Embryonic facial prominence (tissue), 1 donor: Measurements from ENCODE around the gene MKLN1.

Source experiments
- DNase-seq: peaks from one replicate; pipeline ENCODE4 v3.0.0-alpha.2; 2016; ENCODE audit errors: extremely low spot score

MKLN1 gene

DNA sequence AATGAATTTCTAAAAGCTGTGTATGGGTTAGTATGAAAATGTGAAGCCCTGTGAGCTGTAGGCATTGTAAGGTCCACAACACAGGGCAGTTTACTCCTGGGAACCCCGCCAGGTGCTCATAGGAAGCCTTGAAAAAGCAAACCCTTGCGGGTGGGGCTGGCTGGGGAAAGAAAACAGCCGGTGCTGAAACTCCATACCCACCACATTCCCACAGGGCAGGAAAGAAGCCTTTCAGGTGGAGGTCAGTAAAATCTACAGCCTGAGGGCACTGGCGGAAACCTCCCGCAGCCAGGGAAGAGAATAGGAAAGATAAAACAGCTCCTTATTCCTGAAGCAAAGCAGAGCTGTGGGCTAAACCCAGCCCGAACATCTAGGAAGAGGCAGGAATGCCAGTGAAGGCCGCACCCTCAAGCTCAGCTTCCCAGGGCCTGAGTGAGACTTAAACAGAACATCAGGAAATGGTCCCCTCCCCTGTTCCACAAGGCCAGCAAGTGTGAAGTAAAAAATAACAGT is 194.0 kb downstream of the MKLN1 start:
- DNase-seq = no peak

DNA sequence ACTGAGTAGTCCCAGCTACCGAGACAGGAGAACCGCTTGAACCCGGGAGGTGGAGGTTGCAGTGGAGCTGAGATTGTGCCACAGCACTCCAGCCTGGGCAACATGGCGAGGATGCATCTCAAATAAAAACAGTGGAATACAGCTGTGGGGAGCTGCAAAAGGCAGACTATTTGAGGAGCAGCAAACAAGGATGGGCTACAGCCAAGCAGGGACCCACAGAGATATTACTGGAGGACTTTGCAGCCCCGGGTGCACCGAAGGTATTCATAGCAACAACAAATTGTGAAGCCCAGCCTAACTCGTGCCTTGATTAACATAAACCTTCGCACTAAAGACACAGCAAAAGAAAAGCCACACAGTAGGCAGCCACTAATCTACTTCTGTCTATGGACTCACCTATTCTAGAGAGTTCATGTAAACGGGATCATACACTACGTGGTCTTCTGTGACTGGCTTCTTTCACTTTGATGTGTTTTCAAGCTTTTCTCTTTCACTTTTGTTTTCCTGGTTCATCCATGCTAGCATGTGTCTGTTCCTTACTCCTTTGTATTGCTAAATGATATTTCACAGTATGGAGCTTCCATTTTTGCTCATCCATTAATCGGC is 194.8 kb downstream of the MKLN1 start:
- no peak for DNase-seq

DNA sequence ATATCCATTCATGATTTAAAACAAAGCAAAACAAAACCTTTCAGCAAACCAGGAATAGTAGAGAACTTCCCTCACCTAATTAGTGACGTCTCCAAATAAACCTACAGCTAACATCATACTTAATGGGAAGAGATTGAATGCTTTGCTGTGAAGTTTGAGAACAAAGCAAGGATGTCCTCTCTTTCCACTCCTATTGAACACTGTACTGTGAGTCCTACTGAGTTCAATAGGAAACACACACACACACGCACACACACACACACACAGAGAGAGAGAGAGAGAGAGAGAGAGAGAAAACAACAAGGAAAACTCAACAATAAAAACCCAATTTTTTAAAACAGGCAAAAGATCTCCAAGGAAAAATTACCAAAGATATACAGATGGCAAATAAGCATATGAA is 196.4 kb downstream of the MKLN1 start:
- no peak for DNase-seq

DNA sequence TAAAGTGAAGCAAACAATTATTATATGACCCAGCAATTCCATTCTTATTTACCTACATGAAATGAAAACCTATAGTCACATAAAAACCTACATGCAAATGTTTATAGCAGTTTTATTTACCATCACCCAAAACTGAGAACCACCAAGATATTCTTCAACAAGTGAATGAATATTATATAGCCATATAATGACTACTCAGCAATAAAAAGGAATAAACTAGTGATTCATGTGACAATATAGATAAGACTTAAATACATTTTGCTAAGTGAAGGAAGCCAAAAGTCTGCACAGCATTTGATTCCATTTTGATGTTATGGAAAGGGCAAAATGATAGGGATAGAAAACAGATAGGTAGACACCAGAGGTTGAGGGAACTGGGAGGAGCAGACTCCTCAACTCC is 197.0 kb downstream of the MKLN1 start:
- no peak for DNase-seq

DNA sequence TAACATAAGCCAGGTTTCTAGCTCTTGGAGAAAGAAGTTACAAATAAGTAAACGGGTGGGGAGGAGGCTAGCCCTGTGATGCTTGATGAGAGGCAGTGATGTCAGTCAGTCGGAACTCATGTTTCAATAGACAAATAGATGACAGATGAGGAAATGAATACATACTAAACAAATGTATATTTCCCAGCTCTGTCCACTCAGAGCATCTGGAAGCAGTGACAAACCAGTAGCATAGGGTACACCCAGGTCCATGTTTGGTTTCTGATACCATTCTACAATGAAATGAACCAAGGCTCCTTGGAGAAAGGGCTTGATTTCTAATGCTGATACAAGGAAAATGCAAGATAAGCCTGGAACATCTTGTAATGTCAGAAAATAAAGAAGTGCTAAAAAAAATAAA is 198.1 kb downstream of the MKLN1 start:
- DNase-seq = no peak

DNA sequence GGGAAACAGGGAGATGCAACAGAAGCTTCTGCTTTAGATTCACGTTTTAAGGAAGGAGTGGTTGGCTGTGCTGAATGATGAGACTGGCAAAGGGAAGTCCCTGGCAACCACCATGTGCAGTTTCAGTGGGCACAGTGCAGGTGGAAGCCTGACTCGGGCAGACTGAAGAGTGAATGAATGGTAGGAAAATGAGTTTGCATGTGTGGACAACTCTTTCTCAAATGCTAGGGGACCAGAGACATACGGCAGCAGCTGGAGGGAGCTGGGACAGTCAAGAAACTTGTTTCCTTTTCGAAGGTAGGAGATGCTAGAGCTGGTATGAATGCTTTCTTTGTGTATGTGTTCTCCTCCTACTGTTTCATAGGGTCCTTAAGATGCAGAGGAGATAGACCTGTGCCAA is 199.8 kb downstream of the MKLN1 start:
- DNase-seq = no peak

DNA sequence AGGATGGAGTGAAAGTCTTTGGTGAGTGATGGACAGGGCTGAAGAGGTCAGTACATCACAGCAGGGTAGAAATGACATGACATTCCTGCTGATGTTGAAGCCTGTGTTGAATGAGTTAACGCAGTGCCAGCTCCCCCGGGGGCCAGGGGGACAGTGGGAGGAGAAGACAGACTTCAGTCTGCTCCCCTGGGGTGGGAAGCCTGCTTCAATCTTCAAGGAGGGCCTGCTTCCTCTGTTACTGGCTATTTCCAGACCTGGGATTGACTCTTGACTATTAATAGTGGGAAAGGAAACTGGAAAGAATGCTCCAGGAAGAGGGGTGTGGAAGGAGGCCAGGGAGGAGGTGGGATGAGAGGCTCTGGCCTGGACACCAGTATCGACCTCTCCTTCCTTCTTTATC is 201.5 kb downstream of the MKLN1 start:
- no peak for DNase-seq

DNA sequence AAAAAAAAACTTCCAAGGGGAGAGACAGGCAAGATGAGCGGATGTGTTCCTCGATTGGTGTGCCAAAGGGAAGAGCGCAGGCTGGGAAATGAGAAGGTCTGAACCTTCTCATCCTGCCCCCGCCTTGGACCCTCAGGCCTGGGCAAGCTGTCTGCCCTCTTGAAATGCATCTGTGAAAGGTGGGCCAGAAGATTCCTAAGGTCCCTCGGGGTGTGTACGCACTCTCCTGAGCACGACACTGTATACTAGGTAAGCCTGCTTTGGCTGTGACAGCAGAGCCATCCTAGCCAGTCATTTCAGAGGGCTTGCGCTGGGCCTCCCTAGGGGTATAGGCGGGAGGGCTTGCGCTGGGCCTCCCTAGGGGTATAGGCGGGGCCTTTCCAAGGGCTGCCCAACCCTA is 201.9 kb downstream of the MKLN1 start:
- no peak for DNase-seq

DNA sequence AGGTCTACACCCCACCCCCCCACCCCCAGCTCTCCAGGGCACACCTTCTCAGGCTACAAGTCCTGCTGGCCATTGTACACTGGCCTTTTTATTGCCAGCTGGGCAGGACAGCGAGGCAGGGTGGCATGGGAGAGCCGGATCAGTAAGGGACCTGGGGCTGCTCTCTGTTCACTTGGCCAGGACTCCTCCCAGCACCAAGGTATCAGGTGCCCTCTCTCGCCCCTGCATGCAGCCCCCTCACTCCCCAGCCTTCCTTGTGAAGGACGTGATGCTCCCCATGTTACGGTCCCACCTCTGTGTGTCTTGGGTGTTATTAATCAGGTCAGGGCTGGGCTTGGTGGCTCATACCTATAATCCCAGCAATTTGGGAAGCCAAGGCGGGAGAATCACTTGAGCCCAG is 202.5 kb downstream of the MKLN1 start:
- DNase-seq = no peak

DNA sequence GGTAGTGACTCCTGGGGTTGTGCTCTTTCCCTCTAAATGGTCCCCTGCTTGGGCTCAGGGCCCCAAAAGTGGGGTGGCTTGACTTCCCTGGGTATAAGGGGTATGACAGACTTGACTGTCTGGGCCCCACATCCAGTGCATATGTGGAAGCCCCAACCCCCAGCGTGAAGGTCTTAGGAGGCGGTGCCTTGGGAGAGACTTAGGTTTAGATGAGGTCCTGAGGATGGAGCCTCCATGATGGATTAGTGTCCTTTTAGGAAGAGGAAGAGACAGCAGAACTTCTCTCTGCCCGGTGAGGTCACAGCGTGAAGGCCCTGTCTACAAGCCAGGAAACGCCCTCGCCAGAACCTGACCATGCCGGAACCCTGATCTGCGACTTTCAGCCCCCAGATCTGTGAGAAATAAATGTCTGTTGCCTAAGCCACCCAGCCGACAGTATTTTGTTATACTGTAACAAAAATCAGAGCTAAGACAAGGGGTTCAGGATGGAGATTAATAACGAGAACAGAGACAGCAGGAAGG is 205.0 kb downstream of the MKLN1 start:
- no peak for DNase-seq

DNA sequence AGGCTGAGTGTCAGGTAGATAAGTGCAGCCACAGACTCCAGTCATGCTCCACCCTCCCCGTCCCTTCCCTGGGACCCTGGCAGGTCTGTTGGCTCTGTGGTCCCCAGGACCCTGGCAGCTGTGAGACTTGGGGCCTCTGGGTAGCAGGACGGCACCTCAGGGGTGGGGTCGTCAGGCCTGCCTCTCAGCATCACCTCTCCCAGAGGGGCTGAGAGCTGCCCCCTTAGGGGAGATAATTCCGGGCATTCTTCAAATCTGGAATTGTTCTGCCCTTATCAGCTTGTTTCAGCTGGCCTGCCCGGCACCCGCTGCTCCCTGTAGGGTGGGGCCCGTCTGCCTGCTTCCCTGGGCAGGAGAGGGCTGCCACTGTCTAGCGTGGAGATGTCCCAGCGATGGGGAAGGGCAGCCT is 205.5 kb downstream of the MKLN1 start:
- no peak for DNase-seq

DNA sequence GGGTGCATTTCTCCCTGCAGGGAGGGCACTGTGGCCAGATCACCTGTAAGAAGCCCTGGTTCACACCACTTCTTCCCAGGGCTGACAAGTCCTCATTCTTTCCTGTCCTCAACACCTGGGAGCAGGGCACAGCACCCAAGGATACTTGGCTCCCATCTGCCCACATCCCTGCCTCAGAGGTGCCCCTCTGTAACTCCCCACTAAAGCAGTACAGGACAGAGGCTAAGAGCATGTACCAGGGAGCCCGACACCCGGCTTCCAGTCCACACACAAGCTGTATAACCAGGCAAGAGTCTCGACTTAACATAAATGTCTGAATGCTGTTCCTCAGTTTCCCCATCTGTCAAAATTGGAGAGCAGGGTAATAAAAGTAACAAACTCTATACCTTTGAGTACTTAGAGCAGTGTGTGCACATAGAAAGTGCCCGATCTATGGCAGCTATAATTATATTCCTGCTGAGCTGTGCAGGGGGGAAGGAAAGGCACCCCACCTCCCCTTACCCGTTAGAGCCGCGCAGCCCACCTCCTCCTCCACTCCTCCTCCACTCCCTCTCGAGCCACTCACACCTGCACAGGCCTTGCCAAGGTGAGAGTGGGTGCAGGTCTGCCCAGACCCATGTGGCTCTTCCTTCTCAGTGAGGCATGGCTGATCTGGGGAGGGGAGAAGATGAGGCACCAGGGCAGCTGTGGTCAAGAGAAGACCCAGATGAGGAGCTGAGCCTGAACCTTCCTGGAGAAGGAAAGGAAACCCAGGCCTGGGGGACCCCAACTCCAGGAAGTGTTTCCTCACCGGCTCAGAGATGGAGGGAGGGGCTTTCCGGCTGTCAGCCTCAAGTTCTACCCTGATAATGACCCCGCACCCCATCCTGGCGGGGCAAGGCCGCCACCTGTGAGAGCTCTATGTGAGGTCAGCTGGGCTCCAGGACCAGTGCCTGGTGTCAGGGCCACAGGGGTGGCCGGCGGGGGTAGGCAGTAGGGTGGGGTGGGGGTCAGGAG is 206.2 kb downstream of the MKLN1 start:
- DNase-seq = no peak

DNA sequence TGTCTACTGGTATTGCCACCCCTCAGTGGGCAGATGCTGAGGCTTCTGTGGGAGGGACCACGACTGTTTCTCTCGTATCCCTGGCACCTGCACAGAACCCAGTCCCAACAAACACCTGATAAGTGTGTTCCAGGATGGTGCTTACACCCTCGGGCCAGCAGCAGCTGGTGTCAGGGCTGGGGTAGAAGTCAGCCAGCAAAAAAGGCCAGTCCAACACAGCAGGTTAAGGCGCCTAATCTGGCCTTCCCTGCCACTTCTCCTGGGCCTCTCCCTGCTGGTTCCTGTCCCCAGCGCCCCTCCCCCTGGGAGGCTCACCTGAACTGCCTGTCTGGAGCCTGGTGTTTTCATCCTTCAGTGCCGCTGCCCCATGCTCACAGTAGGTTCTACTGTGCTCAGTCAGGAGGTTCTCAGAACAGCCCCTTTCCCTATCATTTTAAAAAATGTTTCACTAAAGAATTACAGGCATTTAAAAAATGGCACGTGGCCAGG is 208.7 kb downstream of the MKLN1 start:
- no peak for DNase-seq

DNA sequence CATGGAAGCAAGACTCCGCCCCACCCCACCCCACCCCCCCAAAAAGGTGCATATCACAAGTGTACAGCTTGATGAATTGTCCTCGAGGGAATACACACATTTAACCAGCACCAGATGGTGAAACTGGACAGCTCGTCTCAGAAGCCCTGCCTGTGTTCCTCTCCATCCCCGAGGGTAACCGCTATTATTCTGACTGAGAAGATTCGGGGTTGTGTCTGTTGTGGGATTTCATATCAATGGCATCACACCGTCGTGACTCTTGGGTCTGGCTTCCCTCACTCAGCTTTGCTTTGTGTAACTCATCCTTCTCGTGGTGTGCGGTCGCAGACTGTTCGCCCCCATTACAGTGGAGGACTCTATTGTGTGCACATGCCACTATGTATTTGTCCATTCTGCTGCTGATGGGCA is 209.9 kb downstream of the MKLN1 start:
- no peak for DNase-seq

DNA sequence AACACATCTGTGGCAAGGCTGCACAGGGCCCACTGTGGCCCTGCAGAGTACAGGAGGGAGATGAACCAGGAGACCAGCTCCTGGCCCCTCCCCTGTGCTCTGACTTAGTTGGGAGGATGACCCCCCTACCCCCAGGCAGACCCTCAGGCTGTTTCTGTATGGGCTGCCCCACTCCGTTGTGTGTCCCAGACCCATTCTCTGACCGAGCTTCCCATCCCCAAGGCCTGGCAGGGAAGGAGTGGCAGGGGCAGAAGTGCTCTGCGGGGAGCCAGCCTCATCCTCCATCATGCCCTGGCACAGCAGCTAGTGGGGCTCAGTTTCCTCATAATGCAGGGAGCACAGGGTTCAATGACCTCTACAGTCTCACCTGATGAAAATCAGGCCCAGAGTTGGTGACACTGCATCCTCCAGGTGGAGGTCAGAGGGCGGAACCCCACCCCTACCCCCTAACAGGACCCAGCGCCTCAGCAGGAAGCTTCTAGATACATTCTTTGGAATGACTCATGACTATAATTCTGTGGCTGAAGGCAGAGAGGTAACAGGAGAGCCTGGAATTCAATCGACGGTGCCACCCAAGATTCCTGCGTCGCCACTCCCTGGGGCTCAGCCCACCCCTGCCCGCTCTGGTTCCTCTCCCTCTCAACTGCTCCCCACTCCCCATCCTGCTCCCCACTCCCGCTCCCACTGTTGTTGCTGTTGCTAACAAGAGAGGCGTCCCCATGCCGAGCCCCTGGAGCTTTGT is 210.6 kb downstream of the MKLN1 start:
- DNase-seq = peak; percentile 41

DNA sequence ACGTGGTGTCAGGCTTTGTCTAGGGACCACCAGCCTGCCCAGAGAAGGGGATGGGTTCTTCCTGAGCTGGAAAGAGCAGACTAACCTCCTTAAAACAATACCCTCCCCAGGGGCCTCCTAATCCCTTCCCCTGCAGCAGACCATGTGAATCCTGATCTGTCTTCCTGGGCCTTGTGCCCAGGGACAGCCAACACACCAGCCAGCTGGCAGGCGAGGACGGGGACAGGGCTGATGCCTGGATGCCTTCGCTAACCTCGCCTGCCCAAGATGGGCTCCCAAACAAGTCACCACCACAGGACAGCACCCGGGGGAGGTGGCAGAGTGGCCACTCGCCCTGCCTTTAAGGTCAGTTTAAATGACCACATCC is 211.1 kb downstream of the MKLN1 start:
- no peak for DNase-seq

DNA sequence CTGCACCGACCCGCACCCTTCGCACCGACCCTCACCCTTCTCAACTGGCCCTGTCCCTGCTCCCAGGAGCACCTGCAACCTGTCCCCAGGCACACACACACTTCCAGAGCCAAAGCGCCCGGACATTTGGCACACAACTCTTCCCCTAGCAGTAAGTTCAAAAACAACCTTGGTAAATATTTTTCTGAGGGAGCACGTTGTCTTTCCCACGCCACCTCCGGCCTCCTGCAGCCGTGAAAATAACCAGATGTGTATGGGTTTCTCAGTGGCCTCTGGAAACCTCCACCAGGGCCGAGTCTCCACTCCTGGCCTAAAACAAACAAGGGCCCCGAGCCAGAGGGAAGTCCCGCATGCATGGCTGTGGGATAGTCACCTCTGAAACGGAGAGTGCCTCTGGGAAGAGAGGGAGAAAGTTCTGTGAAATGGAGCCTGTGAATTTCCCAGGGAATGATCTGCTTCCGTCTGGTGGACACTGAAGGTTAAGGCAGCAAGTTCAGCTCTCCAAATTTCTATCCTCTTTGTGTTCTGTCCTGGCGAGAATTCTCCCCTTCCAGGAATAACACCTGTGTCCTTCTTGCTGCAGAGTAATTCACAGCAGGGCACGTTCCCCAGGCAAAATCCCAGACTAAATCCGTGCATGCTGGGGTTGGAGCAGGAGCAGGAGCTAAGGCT is 213.0 kb downstream of the MKLN1 start:
- no peak for DNase-seq

DNA sequence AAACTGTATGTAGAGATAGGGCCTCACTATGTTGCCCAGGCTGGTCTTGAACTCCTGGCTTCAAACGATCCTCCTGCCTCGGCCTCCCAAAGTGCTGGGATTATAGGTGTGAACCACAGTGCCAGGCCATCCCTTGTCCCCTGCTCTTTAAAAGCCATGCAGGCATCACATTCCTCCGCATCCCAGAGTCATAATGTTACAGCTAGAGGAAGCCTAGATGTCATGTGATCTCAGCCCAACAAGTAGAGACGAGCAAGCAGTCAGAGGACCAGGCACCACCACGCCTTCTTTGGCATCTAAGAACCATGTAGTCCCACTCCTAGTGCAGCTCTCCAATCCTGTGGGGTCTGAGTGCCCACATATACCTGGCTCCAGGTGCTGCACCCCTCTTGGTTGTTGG is 215.6 kb downstream of the MKLN1 start:
- no peak for DNase-seq

DNA sequence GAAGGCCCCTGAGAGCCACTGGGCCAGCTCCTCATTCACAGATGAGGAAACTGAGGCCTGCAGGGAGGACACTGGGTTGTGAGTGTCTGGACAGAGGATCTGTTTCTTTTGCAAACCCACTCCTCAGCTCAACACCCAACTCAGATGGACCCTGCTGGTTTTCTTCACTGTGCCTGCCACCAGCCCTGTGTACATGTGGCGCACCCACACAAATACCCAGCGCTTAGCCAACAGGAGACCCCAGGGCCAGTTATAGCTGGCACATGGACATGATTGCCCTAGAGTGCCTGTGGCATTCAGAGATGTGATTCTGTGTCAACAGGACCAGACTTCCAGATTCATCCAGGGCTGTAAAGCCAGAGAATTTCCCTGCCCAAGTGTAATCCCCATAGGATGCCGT is 216.3 kb downstream of the MKLN1 start:
- no peak for DNase-seq

DNA sequence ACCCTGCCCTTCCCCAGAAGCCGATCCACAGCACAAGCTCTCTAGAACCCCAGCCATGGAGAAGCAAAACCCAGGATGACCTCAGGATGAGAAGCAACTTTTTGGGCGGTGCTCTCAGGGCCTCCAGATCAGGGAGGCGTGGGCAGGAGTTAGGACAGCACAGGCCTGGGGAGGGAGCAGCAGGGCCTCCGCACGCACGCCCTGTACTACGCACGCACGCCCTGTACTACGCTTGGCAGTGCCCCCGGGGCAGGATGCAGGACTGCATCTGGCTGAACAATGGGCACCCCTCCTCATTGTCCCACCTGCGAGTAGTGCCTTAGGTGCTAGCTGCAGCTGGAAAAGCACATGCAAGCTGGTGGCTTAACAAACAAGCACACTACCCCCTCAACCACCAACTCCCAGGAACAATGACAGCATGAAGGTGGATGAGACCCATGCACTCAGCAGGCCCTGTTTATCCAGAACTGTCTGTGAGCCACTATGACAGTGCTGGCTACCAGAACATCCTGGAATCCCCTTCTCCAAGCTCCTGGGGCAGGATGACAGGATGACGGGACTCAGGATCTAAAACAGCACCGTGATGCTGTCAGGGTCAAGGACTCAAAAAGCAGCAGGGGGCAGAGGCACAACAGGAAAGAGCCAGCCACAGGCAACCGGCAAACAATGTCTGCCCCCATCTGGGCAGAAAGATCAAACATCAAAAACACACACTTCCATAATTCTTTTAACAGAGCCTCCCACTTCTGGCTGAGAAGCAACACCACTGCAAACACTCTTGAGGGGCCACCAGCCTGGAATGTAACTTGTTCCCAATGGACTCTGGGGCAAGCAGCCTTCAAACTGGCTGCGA is 217.0 kb downstream of the MKLN1 start:
- no peak for DNase-seq

DNA sequence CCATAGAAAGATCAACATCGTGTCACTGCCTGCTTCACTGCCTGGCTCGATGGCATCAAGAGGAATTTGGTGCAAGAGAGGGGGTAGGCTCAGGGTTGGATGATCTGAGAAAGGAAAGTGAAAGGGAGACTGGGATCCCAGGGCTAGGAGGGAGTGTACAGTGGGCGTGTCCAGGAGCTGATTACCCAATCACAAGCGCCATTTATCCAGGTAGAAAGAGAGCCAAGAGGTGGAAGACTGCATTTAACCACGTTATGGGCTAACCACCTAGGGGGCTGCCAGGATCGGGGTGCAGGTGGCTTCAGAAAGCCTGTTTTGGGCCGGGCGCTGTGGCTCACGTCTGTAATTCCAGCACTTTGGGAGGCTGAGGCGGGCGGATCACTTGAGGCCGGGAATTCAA is 218.4 kb downstream of the MKLN1 start:
- no peak for DNase-seq
